GM12891 (cell line): ENCODE results near the gene GNB1.

Source experiments
- DNase-seq: peaks from one replicate; pipeline ENCODE4 v3.0.0; 2011; ENCODE audit warnings: low spot score; ENCODE audit not compliant: insufficient read length
- FAIRE-seq: peaks from 2 replicates; lab custom pipeline; 2011; peaks lifted over from hg19 to GRCh38; lab: Jason Lieb, UNC
- PAX5 ChIP-seq: IDR thresholded peaks from 2 replicates; pipeline ENCODE4 v1.6.1; 2011; ENCODE audit warnings: low read length, moderate library complexity, mild to moderate bottlenecking; ENCODE audit not compliant: insufficient read depth, severe bottlenecking
- POLR2A ChIP-seq: IDR thresholded peaks from 2 replicates; pipeline ENCODE4 v1.6.1; 2011; ENCODE audit warnings: low read depth, low read length, control low read depth
- POLR2AphosphoS5 ChIP-seq: IDR thresholded peaks from 2 replicates; pipeline ENCODE4 v1.6.1; 2011; ENCODE audit warnings: low read depth, low read length, control low read depth
- POU2F2 ChIP-seq: IDR thresholded peaks from 2 replicates; pipeline ENCODE4 v1.6.1; 2011; ENCODE audit warnings: low read depth, mild to moderate bottlenecking, control low read depth, low read length, moderate library complexity
- SPI1 ChIP-seq: IDR thresholded peaks from 2 replicates; pipeline ENCODE4 v1.6.1; 2011; ENCODE audit warnings: low read depth, low read length, control low read depth
- TAF1 ChIP-seq: IDR thresholded peaks from 2 replicates; pipeline ENCODE4 v1.6.1; 2011; ENCODE audit warnings: low read depth, low read length, control low read depth

GNB1 gene

DNA sequence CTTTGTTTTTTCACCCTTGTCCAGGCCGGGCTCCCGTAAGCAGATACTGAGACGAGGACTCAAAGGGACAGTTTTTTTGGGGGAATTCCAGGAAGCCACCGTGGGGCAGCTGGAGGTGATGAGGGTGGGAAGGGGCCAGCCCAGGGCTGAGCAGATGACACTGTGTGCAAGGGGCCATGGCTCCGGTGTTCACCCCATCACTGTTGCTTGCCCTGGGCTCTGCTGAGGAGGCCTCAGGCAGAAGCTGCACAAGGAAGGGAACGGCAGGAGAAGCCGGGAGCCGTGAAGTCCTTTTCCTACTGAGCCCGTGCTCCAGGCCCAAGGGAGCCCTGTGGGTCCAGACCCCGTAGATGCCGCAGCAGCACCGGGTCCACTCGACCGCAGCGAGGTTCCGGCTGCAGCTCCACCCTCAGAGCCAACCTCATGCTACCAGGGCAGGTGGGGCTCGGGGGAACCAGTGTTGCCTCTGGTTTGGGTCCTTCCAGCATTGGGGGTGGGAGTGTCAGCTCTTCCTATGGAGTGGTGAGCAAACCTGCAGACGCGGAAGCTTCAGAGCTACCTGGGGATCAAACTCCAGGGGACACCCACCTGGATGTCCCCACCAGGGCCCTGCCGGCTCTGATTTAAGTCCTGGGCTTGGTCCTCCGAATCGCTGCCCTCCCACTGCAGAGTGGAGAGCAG is 19.9 kb upstream of the GNB1 start:
- DNase-seq: no peak
- TF ChIP-seq TAF1: no peak
- TF ChIP-seq POU2F2: no peak
- no peak for TF ChIP-seq SPI1
- no peak for TF ChIP-seq PAX5
- no peak for TF ChIP-seq POLR2A
- TF ChIP-seq POLR2AphosphoS5: no peak
- no peak for FAIRE-seq

DNA sequence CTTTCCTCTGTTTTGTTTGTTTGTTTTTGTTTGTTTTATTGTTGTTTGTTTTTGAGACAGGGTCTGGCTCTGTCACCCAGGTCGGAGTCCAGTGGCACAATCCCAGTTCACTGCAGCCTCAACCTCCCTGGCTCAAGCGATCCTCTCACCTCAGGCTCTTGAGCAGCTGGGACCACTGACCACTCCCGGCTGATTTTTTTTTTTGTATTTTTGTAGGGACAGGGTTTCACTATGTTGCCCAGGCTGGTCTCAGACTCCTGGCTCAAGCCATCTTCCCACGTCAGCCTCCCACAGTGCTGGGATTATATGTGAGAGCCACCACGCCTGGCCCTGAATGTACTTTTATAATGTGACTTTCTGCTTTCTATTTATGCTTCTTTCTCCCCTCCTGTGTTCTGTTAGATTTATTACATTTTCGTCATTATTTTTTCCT is 19.2 kb upstream of the GNB1 start:
- DNase-seq: no peak
- TF ChIP-seq TAF1 (no peak), PAX5 (no peak), SPI1 (no peak), POLR2AphosphoS5 (no peak), POU2F2 (no peak), POLR2A (no peak)
- FAIRE-seq: peak; percentile 28

DNA sequence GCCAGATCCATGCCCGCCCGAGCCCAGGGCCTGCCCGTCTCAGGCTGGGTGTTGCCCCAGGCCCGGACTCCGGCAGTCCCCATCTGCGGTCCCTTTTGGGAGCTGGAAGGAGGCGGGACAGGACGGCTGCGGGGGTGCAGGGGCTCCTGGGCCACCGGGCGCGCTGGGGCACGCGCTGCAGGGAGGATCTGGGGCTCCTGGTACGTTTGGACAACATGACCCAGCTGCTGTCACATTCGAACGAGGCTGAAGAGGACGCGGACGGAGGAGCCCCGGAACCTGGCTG is 17.6 kb upstream of the GNB1 start:
- FAIRE-seq: no peak
- TF ChIP-seq POLR2A (no peak), PAX5 (no peak), TAF1 (no peak), POU2F2 (no peak), SPI1 (no peak), POLR2AphosphoS5 (no peak)
- no peak for DNase-seq

DNA sequence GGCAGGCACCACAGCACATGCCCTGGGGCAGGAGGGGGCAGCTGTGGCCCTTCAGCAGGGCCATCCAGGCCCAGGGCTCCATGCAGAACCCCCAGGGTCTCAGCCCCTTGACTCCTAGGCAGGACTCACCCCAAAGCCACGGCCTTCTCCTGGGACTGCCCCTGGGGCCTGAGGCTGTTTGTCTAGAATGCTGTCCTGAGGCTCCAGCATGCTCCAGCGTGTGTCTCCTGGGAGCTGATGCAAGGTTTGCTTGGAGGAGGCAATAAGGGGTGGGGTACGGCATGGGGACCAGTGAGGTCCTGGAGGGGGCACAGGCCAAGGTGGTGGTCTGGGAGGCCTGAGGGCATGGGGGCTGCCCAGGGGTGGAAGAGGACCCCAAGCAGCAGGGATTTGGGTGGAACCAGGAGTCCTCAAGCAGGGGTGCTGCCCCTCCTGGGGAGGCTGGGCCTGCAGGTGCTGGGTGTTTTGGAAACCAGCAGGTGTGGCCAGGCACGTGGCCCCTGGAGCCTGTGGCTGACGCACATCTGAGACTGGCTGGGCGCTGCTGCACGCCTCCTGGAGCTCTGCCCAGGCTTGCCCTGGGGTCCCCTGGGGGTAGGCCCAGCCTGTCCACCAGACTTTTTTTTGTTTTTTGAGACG is 16.3 kb upstream of the GNB1 start:
- TF ChIP-seq PAX5: peak; percentile 16
- TF ChIP-seq SPI1: no peak
- TF ChIP-seq POLR2AphosphoS5: 0 out of 2 replicates have a peak, but pooled peaks have one; percentile 30
- no peak for TF ChIP-seq POLR2A
- no peak for TF ChIP-seq TAF1
- TF ChIP-seq POU2F2: no peak
- FAIRE-seq: peak; percentile 79
- DNase-seq: no peak

DNA sequence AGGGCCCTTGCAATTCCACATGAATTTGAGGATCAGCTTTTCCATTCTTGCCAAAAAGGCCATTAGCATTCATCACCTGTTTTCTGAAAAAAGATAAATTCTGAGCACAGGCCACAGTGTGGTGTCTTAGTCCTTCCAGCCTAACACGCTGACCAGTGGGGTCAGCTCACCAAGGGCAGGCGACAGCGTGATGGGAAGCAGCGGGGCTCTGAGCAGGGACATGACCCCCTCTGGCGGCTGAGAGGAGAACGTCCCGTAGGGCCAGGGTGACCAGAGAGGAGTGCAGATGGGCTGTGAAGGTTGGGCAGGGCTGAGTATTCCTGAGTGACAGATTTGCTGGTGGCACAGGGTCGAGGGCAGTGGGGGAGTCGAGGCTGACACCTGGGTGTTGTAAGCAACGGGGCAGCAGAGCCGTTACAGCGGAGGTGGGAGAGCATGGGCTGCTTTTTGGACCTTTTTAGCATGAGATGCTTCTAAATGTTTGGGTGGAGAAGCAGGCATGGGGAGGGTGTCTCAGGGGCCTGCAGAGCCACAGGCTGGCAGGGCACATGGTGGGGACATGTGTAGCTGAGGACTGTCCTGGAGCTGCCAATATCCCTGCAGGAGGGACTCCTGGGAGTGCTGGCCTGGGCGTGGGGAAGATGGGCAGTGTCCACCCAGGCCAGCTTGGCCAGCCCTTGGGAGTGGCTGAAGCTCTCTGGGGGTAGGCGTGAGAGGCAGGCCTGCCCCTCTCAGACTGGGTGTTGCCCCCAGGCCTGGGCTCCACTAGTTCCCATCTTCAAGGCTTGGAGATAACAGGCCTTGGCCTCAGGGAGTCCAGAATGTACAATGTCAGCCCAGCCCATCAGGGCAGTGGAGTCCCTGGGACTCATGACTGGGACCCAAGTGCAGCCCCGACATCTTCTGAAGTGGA is 15.6 kb upstream of the GNB1 start:
- DNase-seq (peak; percentile 72), FAIRE-seq (peak; percentile 93)
- TF ChIP-seq POLR2A (no peak), TAF1 (no peak), POU2F2 (no peak), POLR2AphosphoS5 (no peak), SPI1 (no peak), PAX5 (no peak)

DNA sequence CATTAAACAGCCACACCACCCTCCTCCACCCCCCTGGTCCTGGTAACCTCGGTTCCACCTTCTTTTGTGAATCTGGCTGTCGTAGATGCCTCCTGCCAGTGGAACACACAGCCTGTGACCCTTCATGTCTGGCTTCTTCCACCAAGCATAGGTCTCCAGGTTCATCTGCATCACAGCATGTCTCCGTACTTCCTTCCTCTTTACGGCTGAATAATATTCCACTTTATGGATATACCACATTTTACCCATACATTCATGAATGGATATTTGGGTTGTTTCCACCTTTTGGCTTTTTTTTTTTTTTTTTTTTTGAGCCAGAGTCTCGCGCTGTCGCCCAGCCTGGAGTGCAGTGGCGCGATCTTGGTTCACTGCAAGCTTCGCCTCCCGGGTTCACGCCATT is 12.3 kb upstream of the GNB1 start:
- TF ChIP-seq PAX5 (no peak), POU2F2 (no peak), SPI1 (no peak), POLR2A (no peak), TAF1 (no peak), POLR2AphosphoS5 (no peak)
- no peak for FAIRE-seq
- DNase-seq: no peak

DNA sequence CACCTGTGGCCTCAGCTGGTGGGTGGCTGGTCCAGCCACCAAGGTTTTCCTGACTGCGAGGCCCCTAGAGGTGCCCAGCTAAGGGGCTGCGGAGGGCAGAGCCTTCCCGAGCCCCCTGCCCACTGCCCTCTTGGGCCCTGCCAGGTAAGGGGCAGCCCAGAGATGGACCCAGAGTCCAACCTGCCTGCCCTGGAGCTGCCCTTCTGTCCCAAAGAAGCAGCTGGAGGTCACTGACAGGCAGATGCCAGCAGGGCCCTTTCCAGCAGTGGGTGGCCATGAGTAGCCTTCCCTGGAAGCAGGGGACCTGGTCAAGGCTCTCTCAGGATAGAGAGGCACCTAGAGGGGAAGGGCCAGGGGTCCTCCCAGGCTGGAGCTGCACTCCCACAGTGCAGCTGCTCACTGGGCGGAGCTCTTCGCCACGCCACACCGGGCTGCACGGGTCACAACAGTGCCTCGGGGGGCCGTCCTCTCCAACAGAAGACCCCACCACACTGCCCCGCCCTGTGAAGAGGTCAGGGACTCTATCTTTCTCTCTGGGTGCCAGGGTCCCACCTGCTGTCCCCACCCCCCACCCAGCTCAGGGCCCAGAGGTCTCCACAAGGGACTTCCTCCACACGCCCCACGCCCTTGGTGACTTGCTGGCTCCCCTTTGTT is 10.9 kb upstream of the GNB1 start:
- no peak for TF ChIP-seq POLR2A
- DNase-seq: no peak
- no peak for FAIRE-seq

DNA sequence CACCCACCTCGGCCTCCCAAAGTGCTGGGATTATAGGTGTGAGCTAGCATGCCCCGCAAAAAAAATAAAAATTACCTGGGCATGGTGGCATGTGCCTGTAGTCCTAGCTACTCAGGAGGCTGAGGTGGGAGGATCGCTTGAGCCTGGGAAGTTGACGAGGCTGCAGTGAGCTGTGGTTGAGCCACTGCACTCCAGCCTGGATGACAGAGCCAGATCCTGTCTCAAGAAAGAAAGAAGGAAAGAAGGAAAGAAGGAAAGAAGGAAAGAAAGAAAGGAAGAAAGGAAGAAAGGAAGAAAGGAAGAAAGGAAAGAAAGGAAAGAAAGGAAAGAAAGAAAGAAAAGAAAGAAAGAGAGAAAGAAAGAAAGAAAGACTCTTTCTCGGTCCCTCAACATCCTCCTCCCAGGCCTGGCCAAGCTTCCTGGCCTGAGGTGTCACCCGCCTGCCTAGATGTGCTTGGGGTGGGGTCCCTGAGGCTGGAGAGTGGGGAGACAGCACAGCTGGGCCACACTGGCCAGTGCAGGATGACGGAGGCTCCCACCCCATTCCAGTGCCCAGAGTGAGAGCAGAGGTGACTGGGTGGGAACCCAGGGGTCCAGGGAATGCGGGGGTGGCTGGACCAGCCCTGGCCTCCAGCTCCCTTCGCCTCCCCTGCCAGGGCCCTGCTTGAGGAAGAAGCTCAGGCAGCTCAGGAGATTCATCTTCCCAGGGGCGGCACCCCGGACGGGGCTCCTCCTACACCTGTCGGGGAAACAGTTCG is 10.2 kb upstream of the GNB1 start:
- TF ChIP-seq POU2F2: no peak
- no peak for TF ChIP-seq TAF1
- no peak for TF ChIP-seq PAX5
- TF ChIP-seq POLR2AphosphoS5: no peak
- TF ChIP-seq POLR2A: no peak
- TF ChIP-seq SPI1: no peak
- no peak for DNase-seq
- FAIRE-seq: no peak

DNA sequence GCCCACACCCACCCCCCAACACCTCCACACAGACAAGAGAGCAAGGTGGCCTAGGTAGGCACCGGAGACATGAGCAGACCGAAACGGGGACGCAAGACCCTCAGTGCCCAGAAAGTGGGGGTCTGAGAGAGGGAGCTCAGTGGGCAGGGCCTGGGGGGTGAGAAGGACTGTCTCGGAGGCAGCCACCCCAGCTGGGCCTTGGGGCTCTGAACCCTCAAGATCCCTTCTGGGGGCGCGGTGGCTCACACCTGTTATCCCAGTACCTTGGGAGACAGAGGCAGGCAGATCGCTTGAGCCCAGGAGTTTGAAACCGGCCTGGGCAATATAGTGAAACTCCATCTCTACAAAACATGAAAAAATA is 9.1 kb upstream of the GNB1 start:
- FAIRE-seq: no peak
- no peak for TF ChIP-seq SPI1
- TF ChIP-seq POLR2A: no peak
- TF ChIP-seq PAX5: no peak
- no peak for TF ChIP-seq TAF1
- TF ChIP-seq POU2F2: no peak
- no peak for TF ChIP-seq POLR2AphosphoS5
- DNase-seq: no peak
